Testis (tissue), 2 donors: ENCODE results near the gene MBNL2.

Experiments
- CTCF ChIP-seq, 3 experiments: fragments of 450-650 bp in 2 of 3; fragments of 200-600 bp in 1 of 3; sonication (generic) in 1 of 3; IDR thresholded peaks; one replicate each; pipeline ENCODE4 v1.5.1; 2016 to 2019; ENCODE audit warnings: antibody characterized with exemption in 3 of 3, mild to moderate bottlenecking in 2 of 3, moderate library complexity in 1 of 3
- POLR2A ChIP-seq: fragments of 450-650 bp; IDR thresholded peaks from one replicate; pipeline ENCODE4 v1.6.1; 2017; ENCODE audit warnings: antibody characterized with exemption, mild to moderate bottlenecking, moderate library complexity

GRCh38 chr13:97306645-97307044 lies 84.5 kb downstream of the MBNL2 start:
- TF ChIP-seq CTCF (IDR thresholded peaks at IDR 0.05): no peak
- no peak for TF ChIP-seq POLR2A
